ENCODE measurements around the gene C13orf42. TPM values are rescaled to one million over a fixed set of nuclear protein-coding genes. Genes with fewer than 3 reads are reported as not detected.
"Not testable (repeated sequence)": the region's sequence is repeated elsewhere in the genome, so short reads cannot be mapped to it uniquely, and the experiment has no call there.

Gene C13orf42
- total RNA-seq, 2 experiments from 2014 or later: not detected

GRCh38 chr13:51112771-51113170 lies 1.7 kb upstream of the C13orf42 start:
- Mint-ChIP-seq H3K4me3 (no peak overlapping the region), H3K27ac (no peak overlapping the region), H3K4me1 (peaks cover 4% of the 10 kb centered on the region), H3K9me3 (peaks cover 2% of the 10 kb centered on the region), H3K36me3 (ENCODE audit: low read depth) (no peaks in the 10 kb centered on the region), H3K27me3 (peaks cover 7% of the 10 kb centered on the region)
- ChIA-PET POLR2A (no interaction called here), CTCF (interaction anchor here (0.8 to 2.8 kb wide), 3 partner anchors 11 to 173 kb away, joined by 3 to 6 read pairs (median 4); no protein-coding TSS in a partner anchor)
- DNase-seq: no peak

- Mint-ChIP-seq H3K9me3 (no peaks in the 10 kb centered on the region), H3K4me3 (no peak overlapping the region), H3K4me1 (peaks cover 4% of the 10 kb centered on the region), H3K36me3 (ENCODE audit: low read depth) (no peaks in the 10 kb centered on the region), H3K27ac (no peak overlapping the region), H3K27me3 (peaks cover 6% of the 10 kb centered on the region)
- CTCF ChIA-PET: interaction anchor here (2.8 kb wide), 1 partner anchor 13 kb away, joined by 6 read pairs; no protein-coding TSS in a partner anchor
- POLR2A ChIA-PET: no interaction called here
- DNase-seq: no peak
Observed at GRCh38 chr13:51111997-51112396, 923 bp upstream of the C13orf42 start.

- Mint-ChIP-seq H3K36me3 (ENCODE audit: low read depth) (no peaks in the 10 kb centered on the region), H3K9me3 (no peaks in the 10 kb centered on the region), H3K4me1 (peaks cover 1% of the 10 kb centered on the region), H3K27ac (no peak overlapping the region), H3K27me3 (peaks cover 10% of the 10 kb centered on the region), H3K4me3 (no peak overlapping the region)
- ChIA-PET CTCF (interaction anchor here (0.7 to 2.1 kb wide), 2 partner anchors 16 to 17 kb away, joined by 3 to 6 read pairs; no protein-coding TSS in a partner anchor), POLR2A (no interaction called here)
- no peak for DNase-seq
Observed at GRCh38 chr13:51107996-51108395, 3.1 kb downstream of the C13orf42 start.

- Mint-ChIP-seq H3K4me1 (no peaks in the 10 kb centered on the region), H3K9me3 (no peaks in the 10 kb centered on the region), H3K4me3 (no peak overlapping the region), H3K27ac (no peak overlapping the region), H3K36me3 (ENCODE audit: low read depth) (no peaks in the 10 kb centered on the region), H3K27me3 (peaks cover 25% of the 10 kb centered on the region)
- ChIA-PET CTCF (no interaction called here), POLR2A (no interaction called here)
- no peak for DNase-seq
Observed at GRCh38 chr13:51105046-51105445, 6.0 kb downstream of the C13orf42 start.

- Mint-ChIP-seq H3K27ac (no peak overlapping the region), H3K4me3 (no peak overlapping the region), H3K36me3 (ENCODE audit: low read depth) (no peaks in the 10 kb centered on the region), H3K4me1 (no peaks in the 10 kb centered on the region), H3K27me3 (peaks cover 40% of the 10 kb centered on the region), H3K9me3 (no peaks in the 10 kb centered on the region)
- ChIA-PET POLR2A (no interaction called here), CTCF (no interaction called here)
- no peak for DNase-seq
Observed at GRCh38 chr13:51101636-51102235, 9.3 kb downstream of the C13orf42 start.

- Mint-ChIP-seq H3K4me1 (no peaks in the 10 kb centered on the region), H3K4me3 (no peak overlapping the region), H3K27ac (no peak overlapping the region), H3K27me3 (peaks cover 41% of the 10 kb centered on the region), H3K36me3 (ENCODE audit: low read depth) (no peaks in the 10 kb centered on the region), H3K9me3 (no peaks in the 10 kb centered on the region)
- DNase-seq: no peak
- ChIA-PET POLR2A (no interaction called here), CTCF (interaction anchor here (1.1 kb wide), 1 partner anchor 1030 kb away, joined by 3 read pairs; no protein-coding TSS in a partner anchor)
Observed at GRCh38 chr13:51097353-51098043, 13.6 kb downstream of the C13orf42 start.

- no peaks in the 10 kb centered on the region for H3K4me1 Mint-ChIP-seq
- no peaks in the 10 kb centered on the region for H3K9me3 Mint-ChIP-seq
- CTCF ChIA-PET: no interaction called here
- no peak for DNase-seq
- no peak overlapping the region for H3K4me3 Mint-ChIP-seq
- H3K27me3 Mint-ChIP-seq: peaks cover 33% of the 10 kb centered on the region
- H3K36me3 Mint-ChIP-seq (ENCODE audit: low read depth): no peaks in the 10 kb centered on the region
- no peak overlapping the region for H3K27ac Mint-ChIP-seq
- POLR2A ChIA-PET: no interaction called here
Observed at GRCh38 chr13:51096131-51096530, 14.9 kb downstream of the C13orf42 start.

GRCh38 chr13:51093574-51093973 lies 17.5 kb downstream of the C13orf42 start:
- H3K27me3 Mint-ChIP-seq: peaks cover 29% of the 10 kb centered on the region
- no peaks in the 10 kb centered on the region for H3K9me3 Mint-ChIP-seq
- ChIA-PET POLR2A (no interaction called here), CTCF (no interaction called here)
- no peaks in the 10 kb centered on the region for H3K36me3 Mint-ChIP-seq (ENCODE audit: low read depth)
- H3K27ac Mint-ChIP-seq: no peak overlapping the region
- no peak for DNase-seq
- H3K4me1 Mint-ChIP-seq: no peaks in the 10 kb centered on the region
- H3K4me3 Mint-ChIP-seq: no peak overlapping the region

GRCh38 chr13:51091839-51092238 lies 19.2 kb downstream of the C13orf42 start:
- Mint-ChIP-seq H3K27me3 (peaks cover 23% of the 10 kb centered on the region), H3K9me3 (no peaks in the 10 kb centered on the region), H3K36me3 (ENCODE audit: low read depth) (no peaks in the 10 kb centered on the region), H3K27ac (no peak overlapping the region), H3K4me1 (no peaks in the 10 kb centered on the region), H3K4me3 (no peak overlapping the region)
- POLR2A ChIA-PET: no interaction called here
- DNase-seq: no peak
- CTCF ChIA-PET: no interaction called here

GRCh38 chr13:51083706-51084105 lies 27.4 kb downstream of the C13orf42 start:
- Mint-ChIP-seq H3K27ac (no peak overlapping the region), H3K9me3 (no peaks in the 10 kb centered on the region), H3K4me1 (peaks cover 2% of the 10 kb centered on the region), H3K36me3 (ENCODE audit: low read depth) (no peaks in the 10 kb centered on the region), H3K4me3 (no peak overlapping the region), H3K27me3 (peaks cover 4% of the 10 kb centered on the region)
- CTCF ChIA-PET: interaction anchor here (0.5 to 1.7 kb wide), 3 partner anchors 12 to 994 kb away, joined by 3 to 4 read pairs (median 3); no protein-coding TSS in a partner anchor
- DNase-seq: no peak
- POLR2A ChIA-PET: interaction anchor here (0.8 kb wide), 1 partner anchor 14 kb away, joined by 3 read pairs; no protein-coding TSS in a partner anchor

GRCh38 chr13:51080478-51081065 lies 30.5 kb downstream of the C13orf42 start:
- CTCF ChIA-PET; H3K9me3 Mint-ChIP-seq; POLR2A ChIA-PET; H3K4me1 Mint-ChIP-seq; DNase-seq; H3K36me3 Mint-ChIP-seq (ENCODE audit: low read depth); H3K27ac Mint-ChIP-seq: not testable (repeated sequence)
- Mint-ChIP-seq H3K4me3 (peak overlapping the region; percentile 32), H3K27me3 (peaks cover 11% of the 10 kb centered on the region)

GRCh38 chr13:51071493-51071892 lies 39.6 kb downstream of the C13orf42 start:
- no peaks in the 10 kb centered on the region for H3K36me3 Mint-ChIP-seq (ENCODE audit: low read depth)
- peaks cover 24% of the 10 kb centered on the region for H3K27me3 Mint-ChIP-seq
- no peak overlapping the region for H3K27ac Mint-ChIP-seq
- no peaks in the 10 kb centered on the region for H3K9me3 Mint-ChIP-seq
- ChIA-PET CTCF (interaction anchor here (0.8 to 4.0 kb wide), 10 partner anchors 12 to 1095 kb away, joined by 3 to 36 read pairs (median 4); no protein-coding TSS in a partner anchor), POLR2A (interaction anchor here (1.8 kb wide), 1 partner anchor 160 kb away, joined by 4 read pairs; no protein-coding TSS in a partner anchor)
- peaks cover 45% of the 10 kb centered on the region for H3K4me1 Mint-ChIP-seq
- H3K4me3 Mint-ChIP-seq: no peak overlapping the region
- no peak for DNase-seq

- peaks cover 16% of the 10 kb centered on the region for H3K27me3 Mint-ChIP-seq
- ChIA-PET CTCF (interaction anchor here (0.6 to 4.0 kb wide), 39 partner anchors 11 to 1379 kb away, joined by 3 to 36 read pairs (median 4); partner anchors contain the start of genes EBPL and TRIM13), POLR2A (interaction anchor here (0.9 to 1.5 kb wide), 9 partner anchors 14 to 1627 kb away, joined by 3 to 5 read pairs (median 4); partner anchors contain the start of gene TRIM13)
- H3K9me3 Mint-ChIP-seq: no peaks in the 10 kb centered on the region
- H3K4me1 Mint-ChIP-seq: peaks cover 52% of the 10 kb centered on the region
- no peak overlapping the region for H3K4me3 Mint-ChIP-seq
- peak; percentile 84 for DNase-seq
- peak overlapping the region; percentile 70 for H3K27ac Mint-ChIP-seq
- no peaks in the 10 kb centered on the region for H3K36me3 Mint-ChIP-seq (ENCODE audit: low read depth)
Observed at GRCh38 chr13:51070005-51070649, 40.9 kb downstream of the C13orf42 start.

Data from activated CD4-positive, alpha-beta memory T cell treated with anti-CD3 and anti-CD28 coated beads, Interleukin-2, amount 10 ng/mL, durations not matched to agents 7 days and 5 days (primary cell).